SU-DHL-6 (cell line): ENCODE measurements around the gene TRAPPC4.

Source experiments
- EZH2phosphoT487 ChIP-seq: fragments of 200-600 bp; sonication (generic), shearing (Covaris generic); conservative IDR thresholded peaks from 2 replicates; pipeline ENCODE4 v1.6.1; 2018; ENCODE audit warnings: mild to moderate bottlenecking, antibody characterized with exemption, low read length, moderate library complexity, mixed read lengths
- TF ChIP-seq, protein P1 (sequence below): fragments of 200-600 bp; sonication (generic); IDR thresholded peaks from one replicate; pipeline ENCODE4 v1.5.1; 2017; ENCODE audit warnings: antibody characterized with exemption, mild to moderate bottlenecking, low read length, moderate library complexity; ENCODE audit not compliant: insufficient read depth, poor library complexity, severe bottlenecking

DNA sequence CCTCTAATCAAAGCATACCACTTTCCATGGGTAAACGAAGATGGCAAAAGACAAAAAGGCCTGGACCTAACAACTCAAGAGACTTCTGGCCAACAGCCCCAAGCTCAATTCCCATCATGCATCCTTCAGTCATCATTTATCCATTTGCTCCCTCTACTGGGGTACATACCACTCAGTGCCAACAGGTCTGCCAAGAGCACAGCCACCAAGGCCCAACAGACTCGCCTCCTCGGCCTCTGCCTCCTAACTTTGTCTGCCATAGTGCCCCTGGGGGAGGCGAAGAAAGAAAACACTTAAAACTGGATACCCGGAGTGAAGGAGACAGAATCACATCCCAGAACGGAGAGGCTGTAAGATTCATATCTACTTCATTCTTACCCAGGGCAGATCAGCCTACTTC lies 37.3 kb downstream of the TRAPPC4 start:
- TF ChIP-seq, protein P1, sequence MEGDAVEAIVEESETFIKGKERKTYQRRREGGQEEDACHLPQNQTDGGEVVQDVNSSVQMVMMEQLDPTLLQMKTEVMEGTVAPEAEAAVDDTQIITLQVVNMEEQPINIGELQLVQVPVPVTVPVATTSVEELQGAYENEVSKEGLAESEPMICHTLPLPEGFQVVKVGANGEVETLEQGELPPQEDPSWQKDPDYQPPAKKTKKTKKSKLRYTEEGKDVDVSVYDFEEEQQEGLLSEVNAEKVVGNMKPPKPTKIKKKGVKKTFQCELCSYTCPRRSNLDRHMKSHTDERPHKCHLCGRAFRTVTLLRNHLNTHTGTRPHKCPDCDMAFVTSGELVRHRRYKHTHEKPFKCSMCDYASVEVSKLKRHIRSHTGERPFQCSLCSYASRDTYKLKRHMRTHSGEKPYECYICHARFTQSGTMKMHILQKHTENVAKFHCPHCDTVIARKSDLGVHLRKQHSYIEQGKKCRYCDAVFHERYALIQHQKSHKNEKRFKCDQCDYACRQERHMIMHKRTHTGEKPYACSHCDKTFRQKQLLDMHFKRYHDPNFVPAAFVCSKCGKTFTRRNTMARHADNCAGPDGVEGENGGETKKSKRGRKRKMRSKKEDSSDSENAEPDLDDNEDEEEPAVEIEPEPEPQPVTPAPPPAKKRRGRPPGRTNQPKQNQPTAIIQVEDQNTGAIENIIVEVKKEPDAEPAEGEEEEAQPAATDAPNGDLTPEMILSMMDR: no peak
- TF ChIP-seq EZH2phosphoT487: no peak
